GM19043 (cell line): Measurements from ENCODE around the gene KCNA2.
A peak's percentile ranks its signal among the peaks of the same experiment; 100 is the strongest.

ENCODE experiments used
- ATAC-seq: cut with Tn5 transposase; IDR thresholded peaks from one replicate; pipeline ENCODE4 v1.9.1; 2021; ENCODE audit warnings: low read depth; ENCODE audit not compliant: unreplicated experiment

The KCNA2 gene

GRCh38 chr1:110630839-110631663 lies 24.9 kb upstream of the KCNA2 start:
- ATAC-seq, result peak; percentile 45

GRCh38 chr1:110628323-110629105 lies 22.4 kb upstream of the KCNA2 start:
- ATAC-seq, result no peak

- no peak for ATAC-seq
These were observed 21.6 kb upstream of the KCNA2 start for GRCh38 chr1:110627764-110628163.

- ATAC-seq, result no peak
These were observed 20.7 kb upstream of the KCNA2 start for GRCh38 chr1:110626889-110627288.

- no peak for ATAC-seq
These were observed 14.5 kb upstream of the KCNA2 start for GRCh38 chr1:110620686-110621085.

GRCh38 chr1:110620250-110620615 lies 14.1 kb upstream of the KCNA2 start:
- ATAC-seq, result no peak

- ATAC-seq, result peak; percentile 68
These were observed 13.5 kb upstream of the KCNA2 start for GRCh38 chr1:110619412-110620249.

GRCh38 chr1:110618668-110619067 lies 12.5 kb upstream of the KCNA2 start:
- ATAC-seq, result no peak

GRCh38 chr1:110617589-110617988 lies 11.4 kb upstream of the KCNA2 start:
- no peak for ATAC-seq

- no peak for ATAC-seq
These were observed 11.0 kb upstream of the KCNA2 start for GRCh38 chr1:110617116-110617515.

- ATAC-seq, result no peak
These were observed 10.4 kb upstream of the KCNA2 start for GRCh38 chr1:110616587-110616986.

- ATAC-seq, result no peak
These were observed 9.5 kb upstream of the KCNA2 start for GRCh38 chr1:110615548-110616130.

GRCh38 chr1:110612060-110612745 lies 6.0 kb upstream of the KCNA2 start:
- no peak for ATAC-seq

- no peak for ATAC-seq
These were observed 4.6 kb upstream of the KCNA2 start for GRCh38 chr1:110610696-110611286.

GRCh38 chr1:110610084-110610483 lies 3.9 kb upstream of the KCNA2 start:
- ATAC-seq, result no peak

- ATAC-seq, result no peak
These were observed 2.1 kb upstream of the KCNA2 start for GRCh38 chr1:110608247-110608646.

GRCh38 chr1:110607536-110608230 lies 1.5 kb upstream of the KCNA2 start:
- no peak for ATAC-seq

GRCh38 chr1:110606657-110607535 lies 738 bp upstream of the KCNA2 start:
- no peak for ATAC-seq
